GM21717 (cell line): ENCODE measurements around the gene GLT6D1.

ENCODE experiments used
- ATAC-seq: cut with Tn5 transposase; IDR thresholded peaks from one replicate; pipeline ENCODE4 v1.9.1; 2021; ENCODE audit warnings: mild to moderate bottlenecking, moderate library complexity; ENCODE audit not compliant: unreplicated experiment

GLT6D1 gene

GRCh38 chr9:135624282-135624681, 15.1 kb downstream of the GLT6D1 start:
- no peak for ATAC-seq

- ATAC-seq = no peak
These were observed 16.8 kb downstream of the GLT6D1 start for GRCh38 chr9:135622415-135623020.

GRCh38 chr9:135620558-135620957, 18.8 kb downstream of the GLT6D1 start:
- ATAC-seq = no peak

DNA sequence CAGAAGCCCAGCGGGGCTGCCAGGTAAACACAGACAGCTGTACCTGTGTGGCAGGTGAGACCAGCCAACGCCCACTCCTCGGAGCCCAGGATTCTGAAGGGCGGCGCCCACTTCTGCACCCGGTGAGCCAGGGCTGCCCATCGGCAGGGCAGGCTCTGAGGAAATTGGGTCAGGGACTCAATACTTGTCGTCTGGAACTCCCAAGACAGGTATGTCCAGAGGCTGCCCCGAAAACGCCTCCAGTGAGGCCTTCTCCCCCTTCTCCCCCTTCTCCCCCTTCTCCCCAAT, 19.8 kb downstream of the GLT6D1 start:
- no peak for ATAC-seq

- no peak for ATAC-seq
These were observed 20.3 kb downstream of the GLT6D1 start for GRCh38 chr9:135618866-135619598.

- ATAC-seq = no peak
These were observed 21.3 kb downstream of the GLT6D1 start for GRCh38 chr9:135617991-135618411.

- no peak for ATAC-seq
These were observed 21.8 kb downstream of the GLT6D1 start for GRCh38 chr9:135617538-135617900.

- ATAC-seq = no peak
These were observed 22.5 kb downstream of the GLT6D1 start for GRCh38 chr9:135616619-135617537.

DNA sequence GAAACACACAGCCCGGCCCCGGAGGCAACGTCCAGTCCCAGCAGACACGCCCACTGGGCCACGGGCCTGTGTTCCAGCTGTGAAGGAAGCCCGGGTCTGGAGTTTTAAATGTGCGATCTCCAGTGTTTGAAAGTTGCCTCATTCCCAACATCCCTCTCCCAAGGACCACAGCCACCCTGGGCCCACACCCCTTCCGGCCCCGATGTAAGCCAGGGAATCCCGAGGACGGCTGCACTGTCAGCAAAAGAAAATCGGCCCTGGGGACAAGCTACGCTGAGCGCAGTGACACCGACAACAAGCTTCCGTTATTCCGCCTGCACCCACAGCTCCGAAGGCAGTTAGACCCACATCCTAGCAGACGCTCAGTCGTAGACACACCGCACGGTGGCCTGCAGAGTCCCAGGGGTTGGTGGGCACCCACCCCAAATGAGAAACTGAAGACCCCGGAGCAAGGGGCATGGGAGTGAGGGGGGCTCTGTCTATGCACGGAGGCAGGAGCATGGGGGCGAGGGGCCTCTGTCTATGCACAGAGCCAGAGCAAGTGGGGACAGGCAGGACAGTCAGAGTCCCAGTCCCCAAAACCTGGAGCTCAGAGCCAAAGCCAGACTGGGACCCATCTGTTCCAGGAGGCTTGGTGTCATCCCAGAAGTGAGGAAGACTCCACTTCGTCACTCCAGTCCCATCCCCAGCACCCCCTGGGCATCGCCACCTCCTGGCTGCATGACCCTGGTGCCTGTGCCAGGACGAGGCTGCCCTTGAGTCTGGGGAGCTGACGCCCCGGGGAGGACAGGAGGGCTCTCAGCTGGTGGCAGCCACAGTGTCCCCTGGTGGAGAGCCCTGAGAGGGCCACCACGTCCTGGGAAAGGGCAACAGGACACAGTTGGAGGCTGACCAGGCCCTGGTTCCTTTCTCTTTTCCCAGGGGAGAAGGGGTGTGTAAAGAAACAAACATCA, 23.4 kb downstream of the GLT6D1 start:
- no peak for ATAC-seq

DNA sequence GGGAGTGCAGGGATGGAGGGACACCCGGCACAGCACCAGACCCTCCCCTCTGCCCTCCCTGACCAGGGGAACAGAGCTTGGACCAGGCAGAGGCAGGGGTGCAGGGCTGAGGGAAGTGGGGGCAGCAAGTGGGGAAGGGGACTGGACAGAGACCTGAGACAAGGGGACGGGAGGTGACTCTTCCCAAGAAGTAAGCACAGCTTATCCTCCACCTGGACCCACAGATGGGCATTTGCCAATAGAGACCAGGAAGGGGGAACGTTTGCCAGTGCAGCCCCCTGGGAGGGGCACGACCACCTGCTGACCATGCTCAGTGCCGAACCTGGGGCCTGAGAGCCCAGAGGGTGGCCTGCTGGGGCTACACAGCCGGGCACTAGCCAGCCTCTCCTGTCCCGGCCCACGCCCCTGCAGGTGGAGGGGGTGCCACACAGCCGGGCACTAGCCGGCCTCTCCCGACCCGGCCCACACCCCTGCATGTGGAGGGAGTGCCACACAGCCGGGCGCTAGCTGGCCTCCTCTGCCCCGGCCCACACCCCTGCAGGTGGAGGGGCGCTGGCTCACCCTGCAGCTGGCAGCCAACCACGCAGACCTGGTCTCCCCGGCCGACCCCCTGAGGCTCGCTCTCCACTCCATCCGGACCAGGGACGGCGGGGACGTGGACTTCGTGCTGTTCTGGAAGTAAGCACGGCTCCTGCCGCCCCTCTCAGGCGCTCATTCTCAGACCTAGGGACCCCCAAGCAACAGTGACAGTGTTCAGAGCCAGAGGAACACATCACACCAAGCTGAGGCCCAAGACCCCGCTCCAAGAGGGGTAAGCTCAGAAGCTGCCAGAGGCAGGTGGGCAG, 24.3 kb downstream of the GLT6D1 start:
- ATAC-seq = no peak

- ATAC-seq = no peak
These were observed 25.2 kb downstream of the GLT6D1 start for GRCh38 chr9:135613946-135614805.

- ATAC-seq = no peak
These were observed 26.1 kb downstream of the GLT6D1 start for GRCh38 chr9:135612981-135613910.

DNA sequence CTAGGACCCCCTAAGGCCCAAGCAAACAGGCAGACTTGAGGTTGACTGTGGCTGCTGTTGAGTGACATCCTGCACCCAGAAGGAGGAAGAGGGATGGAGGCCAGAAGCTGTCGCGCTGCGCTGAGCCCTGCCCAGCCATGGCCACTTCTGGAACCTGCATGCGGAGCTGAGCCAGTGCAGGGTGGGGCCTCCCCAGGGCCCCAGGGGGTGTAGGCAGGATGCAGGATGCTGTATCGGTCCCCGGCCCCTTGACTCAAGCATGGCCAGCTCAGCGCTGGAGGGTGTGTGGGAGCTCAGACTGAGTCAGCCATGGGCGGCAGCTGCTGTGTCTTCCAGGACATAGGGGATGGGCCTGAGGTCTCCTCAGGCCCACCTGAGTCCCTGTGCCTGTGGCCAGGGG, 26.9 kb downstream of the GLT6D1 start:
- ATAC-seq = no peak

GRCh38 chr9:135611875-135612209, 27.5 kb downstream of the GLT6D1 start:
- ATAC-seq = no peak

- ATAC-seq = no peak
These were observed 28.0 kb downstream of the GLT6D1 start for GRCh38 chr9:135611142-135611874.

GRCh38 chr9:135610290-135611141, 28.8 kb downstream of the GLT6D1 start:
- no peak for ATAC-seq
